Coronary artery (tissue), 2 donors: Measurements from ENCODE around the gene SCN3A.

ENCODE experiments used
- DNase-seq: peaks from one replicate; pipeline ENCODE4 v3.0.0-alpha.2; 2017; ENCODE audit warnings: low spot score
- H3K27ac ChIP-seq, 2 donors: fragments of 200-600 bp; sonication (generic); one replicate each; pipeline ENCODE4 v1.5.1; 2016 to 2019
- H3K4me3 ChIP-seq: fragments of 200-600 bp; sonication (generic); 2 replicates; pipeline ENCODE4 v1.5.1; 2016; ENCODE audit warnings: mild to moderate bottlenecking, moderate library complexity
- TF ChIP-seq, protein P1 (sequence below): fragments of 200-600 bp; sonication (generic); IDR thresholded peaks from one replicate; pipeline ENCODE4 v1.5.1; 2019; ENCODE audit warnings: antibody characterized with exemption

Gene SCN3A

DNA sequence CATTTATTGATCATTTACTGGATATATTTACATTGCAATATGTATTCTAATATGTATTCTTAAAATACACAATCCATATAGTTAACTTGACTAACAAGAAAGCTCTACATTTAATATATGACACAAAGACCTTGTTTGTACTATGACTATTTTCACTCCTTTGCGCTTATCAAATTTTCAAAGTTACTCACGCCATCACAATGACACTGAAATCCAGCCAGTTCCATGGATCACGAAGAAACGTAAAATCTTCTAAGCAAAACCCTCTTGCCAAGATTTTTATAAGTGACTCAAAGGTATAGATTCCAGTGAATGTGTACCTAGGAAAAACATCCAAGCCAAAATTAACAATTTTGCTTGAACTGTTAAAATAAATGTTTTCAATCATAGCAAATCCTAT, 39.6 kb downstream of the SCN3A start:
- TF ChIP-seq, protein P1, sequence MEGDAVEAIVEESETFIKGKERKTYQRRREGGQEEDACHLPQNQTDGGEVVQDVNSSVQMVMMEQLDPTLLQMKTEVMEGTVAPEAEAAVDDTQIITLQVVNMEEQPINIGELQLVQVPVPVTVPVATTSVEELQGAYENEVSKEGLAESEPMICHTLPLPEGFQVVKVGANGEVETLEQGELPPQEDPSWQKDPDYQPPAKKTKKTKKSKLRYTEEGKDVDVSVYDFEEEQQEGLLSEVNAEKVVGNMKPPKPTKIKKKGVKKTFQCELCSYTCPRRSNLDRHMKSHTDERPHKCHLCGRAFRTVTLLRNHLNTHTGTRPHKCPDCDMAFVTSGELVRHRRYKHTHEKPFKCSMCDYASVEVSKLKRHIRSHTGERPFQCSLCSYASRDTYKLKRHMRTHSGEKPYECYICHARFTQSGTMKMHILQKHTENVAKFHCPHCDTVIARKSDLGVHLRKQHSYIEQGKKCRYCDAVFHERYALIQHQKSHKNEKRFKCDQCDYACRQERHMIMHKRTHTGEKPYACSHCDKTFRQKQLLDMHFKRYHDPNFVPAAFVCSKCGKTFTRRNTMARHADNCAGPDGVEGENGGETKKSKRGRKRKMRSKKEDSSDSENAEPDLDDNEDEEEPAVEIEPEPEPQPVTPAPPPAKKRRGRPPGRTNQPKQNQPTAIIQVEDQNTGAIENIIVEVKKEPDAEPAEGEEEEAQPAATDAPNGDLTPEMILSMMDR, result no peak
- no peak overlapping the region for H3K27ac ChIP-seq
- H3K4me3 ChIP-seq, result no peak overlapping the region
- DNase-seq, result no peak

DNA sequence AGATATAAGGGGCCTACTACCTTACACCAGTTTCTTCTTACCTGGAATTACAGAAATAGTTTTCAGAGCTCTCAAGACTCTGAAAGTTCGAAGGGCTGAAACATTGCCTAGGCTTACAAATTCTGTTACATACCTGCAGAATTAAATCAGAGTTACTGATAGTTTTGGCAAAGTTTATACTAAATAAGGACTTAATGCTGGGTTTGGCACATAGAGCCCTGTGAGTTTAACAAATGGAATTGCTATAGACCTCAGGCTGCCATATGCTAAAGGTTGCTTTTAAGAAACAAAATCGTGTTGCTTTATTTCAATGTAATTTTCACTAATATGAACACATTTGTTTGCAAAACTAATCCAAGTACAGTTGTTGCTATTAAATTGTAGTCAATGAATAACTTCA, 40.1 kb downstream of the SCN3A start:
- Histone ChIP-seq H3K4me3 (no peak overlapping the region), H3K27ac (no peak overlapping the region)
- DNase-seq, result no peak
- TF ChIP-seq, protein P1, result no peak

DNA sequence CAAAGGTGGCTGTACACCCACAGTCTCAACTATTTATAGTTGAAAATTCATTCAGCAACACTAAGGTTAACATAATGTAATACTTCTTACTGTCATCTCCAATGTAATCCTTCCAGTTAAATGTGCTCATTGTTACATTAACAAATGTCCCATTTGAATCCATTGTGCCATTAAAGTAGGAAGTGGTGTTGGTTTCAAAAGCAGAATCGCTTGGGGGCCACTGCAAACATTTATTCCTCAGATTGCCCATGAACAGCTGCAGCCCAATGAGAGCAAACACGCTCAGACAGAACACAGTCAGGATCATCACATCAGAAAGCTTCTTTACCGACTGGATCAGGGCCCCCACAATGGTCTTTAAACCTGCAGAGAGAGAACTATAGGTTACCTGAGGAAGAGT, 41.4 kb downstream of the SCN3A start:
- TF ChIP-seq, protein P1, result no peak
- Histone ChIP-seq H3K4me3 (no peak overlapping the region), H3K27ac (no peak overlapping the region)
- DNase-seq, result no peak

DNA sequence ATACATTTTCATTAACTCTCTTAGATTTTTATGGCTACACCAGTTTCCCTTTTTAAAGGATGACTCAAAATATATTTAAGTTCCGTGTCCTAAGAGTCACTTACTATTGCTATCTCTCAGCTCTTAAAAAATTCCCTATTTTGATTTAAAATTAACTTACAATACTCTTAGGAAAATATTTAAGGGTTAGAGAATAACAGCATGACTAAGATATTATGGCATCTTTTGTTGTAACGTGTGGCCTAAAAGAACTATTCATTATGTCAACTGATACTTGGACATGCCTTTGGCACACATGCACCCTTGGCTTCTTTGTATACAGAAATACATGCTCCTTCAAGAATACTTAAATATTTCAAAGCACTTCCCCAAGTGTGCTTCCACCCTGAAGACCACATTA, 42.3 kb downstream of the SCN3A start:
- Histone ChIP-seq H3K4me3 (no peak overlapping the region), H3K27ac (no peak overlapping the region)
- TF ChIP-seq, protein P1, result no peak
- DNase-seq, result no peak

DNA sequence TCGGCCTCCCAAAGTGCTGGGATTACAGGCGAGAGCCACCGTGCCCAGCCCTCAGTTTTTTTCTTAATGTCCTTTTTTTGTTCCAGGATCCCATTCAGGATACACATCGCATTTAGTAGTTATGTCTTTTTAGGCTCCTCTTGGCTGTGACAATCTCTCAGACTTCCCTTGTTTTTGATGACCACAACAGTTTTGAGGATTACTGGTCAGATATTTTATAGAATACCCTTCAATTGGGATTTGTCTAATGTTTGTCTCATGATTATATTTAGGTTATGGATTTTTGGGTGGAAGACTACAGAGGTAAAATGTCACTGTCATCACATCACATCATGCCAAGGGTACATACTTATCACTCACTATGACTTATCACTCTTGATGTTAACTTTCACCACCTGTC, 46.7 kb downstream of the SCN3A start:
- TF ChIP-seq, protein P1, result no peak
- Histone ChIP-seq H3K27ac (no peak overlapping the region), H3K4me3 (no peak overlapping the region)
- no peak for DNase-seq

DNA sequence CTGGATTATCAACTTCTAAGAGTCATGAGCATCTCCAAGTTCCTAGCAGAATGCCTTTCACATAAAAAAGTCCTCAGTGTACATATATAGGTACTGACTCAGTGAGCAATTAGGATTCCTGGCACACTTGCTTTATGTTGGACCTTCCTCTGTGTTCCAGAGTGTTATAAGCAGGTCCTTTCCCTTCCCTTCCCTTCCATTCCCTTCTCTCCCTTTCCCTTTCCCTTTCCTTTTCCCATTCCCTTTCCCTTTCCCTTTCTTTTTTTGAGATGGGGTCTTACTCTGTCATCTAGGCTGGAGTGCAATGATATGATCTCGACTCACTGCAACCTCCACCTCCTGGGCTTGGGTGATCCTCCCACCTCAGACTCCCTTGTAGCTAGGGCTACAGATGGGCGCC, 48.7 kb downstream of the SCN3A start:
- DNase-seq, result no peak
- no peak overlapping the region for H3K4me3 ChIP-seq
- TF ChIP-seq, protein P1, result no peak
- no peak overlapping the region for H3K27ac ChIP-seq

DNA sequence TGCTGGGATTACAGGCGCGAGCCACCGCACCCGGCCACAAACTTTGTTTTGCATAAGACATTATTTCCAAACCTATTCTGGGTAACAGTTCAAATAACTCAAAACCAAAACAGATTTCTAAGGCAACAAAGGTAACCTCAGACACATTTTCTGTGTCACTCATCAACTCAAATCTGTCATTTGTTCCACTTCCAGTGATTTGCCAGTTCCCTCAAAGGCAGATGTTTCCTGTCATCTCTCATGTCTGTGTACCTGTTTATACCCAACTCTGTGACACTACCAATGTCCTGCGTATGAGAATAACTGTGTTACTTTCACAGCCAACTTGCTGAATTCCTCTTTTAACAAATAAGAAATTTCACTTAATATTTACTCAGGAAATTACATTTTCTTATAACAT, 54.4 kb downstream of the SCN3A start:
- no peak for DNase-seq
- Histone ChIP-seq H3K27ac (no peak overlapping the region), H3K4me3 (no peak overlapping the region)
- TF ChIP-seq, protein P1, result no peak
